ENCODE results near the gene HMGCS1. TPM values are rescaled to one million over a fixed set of nuclear protein-coding genes. Genes with fewer than 3 reads are reported as not detected.
A peak's percentile ranks its signal among the peaks of the same experiment; 100 is the strongest.

HMGCS1 gene
- total and polyA plus RNA-seq, 9 of the 15 experiments (the other 6 are each of a cell fraction or from before 2014, with no cell fraction given) = 43.7 to 337 (median 111) TPM

DNA sequence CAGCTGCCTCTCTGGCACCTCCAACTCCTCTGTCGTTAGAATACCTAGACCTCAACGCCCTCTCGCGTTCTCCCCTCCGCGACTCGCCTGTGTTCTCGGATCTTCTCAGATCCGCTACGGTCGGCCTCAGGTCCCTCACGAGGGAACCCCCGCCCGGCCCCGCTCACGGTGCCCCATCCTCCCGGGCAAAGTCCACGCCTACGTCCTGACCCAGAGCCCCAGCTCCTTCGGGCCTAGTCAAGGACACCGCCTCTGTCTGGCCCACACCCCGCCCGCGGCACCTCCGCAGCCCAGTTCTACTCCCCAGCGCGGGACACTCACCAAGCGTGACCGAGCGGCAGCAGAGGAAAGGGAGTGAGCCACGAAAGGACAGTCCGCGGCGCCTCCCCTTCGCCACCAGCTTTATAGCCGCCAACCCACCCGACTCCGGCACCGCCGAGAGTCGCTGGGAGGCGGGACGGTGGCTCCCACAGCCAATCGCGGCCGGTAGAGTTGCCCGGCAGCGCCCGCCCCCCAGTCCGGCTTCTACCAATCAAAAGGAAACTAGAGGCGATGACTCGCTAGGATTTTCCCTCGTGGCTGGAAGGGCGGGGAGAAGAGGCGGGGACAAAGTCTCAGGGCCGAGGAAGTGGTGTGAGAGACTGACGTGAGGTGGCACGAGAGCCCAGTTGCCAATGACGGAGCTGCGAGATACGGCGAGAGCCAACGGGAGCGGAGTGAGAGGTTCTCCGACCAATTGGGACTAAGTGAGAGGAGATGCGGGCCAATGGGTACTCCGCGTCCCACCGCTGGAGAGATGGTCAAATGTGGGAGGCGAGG lies at the start of gene HMGCS1 (continued):
- peak; percentile 86 for TF ChIP-seq POLR2AphosphoS5 (IDR thresholded peaks at IDR 0.05; ENCODE audit: control insufficient read depth, insufficient read depth, low read depth, low read length)
- TF ChIP-seq BDP1 (IDR thresholded peaks at IDR 0.05; ENCODE audit: insufficient read depth, insufficient read length) = no peak
- peak; percentile 65 to 68; a peak in 2 of 4 replicates for TF ChIP-seq FOXK2 (conservative IDR thresholded peaks at IDR 0.05 in 1 of 2, IDR thresholded peaks at IDR 0.05 in 1 of 2; ENCODE audit: low read depth in 2 of 2)
- TF ChIP-seq SLC30A9 (CRISPR knock-in tag; IDR thresholded peaks at IDR 0.05) = no peak
- peak; percentile 73 for TF ChIP-seq RFX5 (IDR thresholded peaks at IDR 0.05; ENCODE audit: low read depth, low read length)
- TF ChIP-seq MGA (IDR thresholded peaks at IDR 0.05) = peak; percentile 95
- TF ChIP-seq EP400 (IDR thresholded peaks at IDR 0.05) = peak; percentile 84
- TF ChIP-seq, protein P1, sequence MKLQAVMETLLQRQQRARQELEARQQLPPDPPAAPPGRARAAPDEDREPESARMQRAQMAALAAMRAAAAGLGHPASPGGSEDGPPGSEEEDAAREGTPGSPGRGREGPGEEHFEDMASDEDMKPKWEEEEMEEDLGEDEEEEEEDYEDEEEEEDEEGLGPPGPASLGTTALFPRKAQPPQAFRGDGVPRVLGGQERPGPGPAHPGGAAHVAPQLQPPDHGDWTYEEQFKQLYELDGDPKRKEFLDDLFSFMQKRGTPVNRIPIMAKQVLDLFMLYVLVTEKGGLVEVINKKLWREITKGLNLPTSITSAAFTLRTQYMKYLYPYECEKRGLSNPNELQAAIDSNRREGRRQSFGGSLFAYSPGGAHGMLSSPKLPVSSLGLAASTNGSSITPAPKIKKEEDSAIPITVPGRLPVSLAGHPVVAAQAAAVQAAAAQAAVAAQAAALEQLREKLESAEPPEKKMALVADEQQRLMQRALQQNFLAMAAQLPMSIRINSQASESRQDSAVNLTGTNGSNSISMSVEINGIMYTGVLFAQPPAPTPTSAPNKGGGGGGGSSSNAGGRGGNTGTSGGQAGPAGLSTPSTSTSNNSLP (IDR thresholded peaks at IDR 0.05; ENCODE audit: borderline replicate concordance, low read depth, low read length) = no peak
- peak; percentile 80; the same call in 1 of the 2 replicates for TF ChIP-seq NR4A1 (CRISPR knock-in tag; IDR thresholded peaks at IDR 0.05)
- TF ChIP-seq NR4A1 (tag; IDR thresholded peaks at IDR 0.05) = 0 out of 2 replicates have a peak, but pooled peaks have one; percentile 41
- TF ChIP-seq MYBL2 (IDR thresholded peaks at IDR 0.05; ENCODE audit: low read depth) = no peak; the same call in 1 of the 2 replicates
- no peak for TF ChIP-seq MYBL2 (CRISPR knock-in tag; IDR thresholded peaks at IDR 0.05; ENCODE audit: borderline replicate concordance)
- no peak for TF ChIP-seq HMG20A (CRISPR knock-in tag; conservative IDR thresholded peaks at IDR 0.05)
- peak in 1 of 2 experiments; percentile 20; a peak in 1 of 4 replicates for TF ChIP-seq TRIM24 (IDR thresholded peaks at IDR 0.05)
